COR-L47 (cell line): ENCODE measurements around the gene ZNF135.

Experiments
- DNase-seq: peaks from one replicate; lab custom pipeline; 2025; lab: John Stamatoyannopoulos, UW

Gene ZNF135

GRCh38 chr19:58095328-58095727 is 36.2 kb downstream of the ZNF135 start:
- no peak for DNase-seq

- DNase-seq, result no peak
Observed at GRCh38 chr19:58096884-58097283, 37.8 kb downstream of the ZNF135 start.

- no peak for DNase-seq
Observed at GRCh38 chr19:58097349-58097748, 38.3 kb downstream of the ZNF135 start.

GRCh38 chr19:58097781-58098681 is 38.9 kb downstream of the ZNF135 start, which contains the start of gene ZSCAN18:
TSS of gene ZSCAN18 (minus strand) at chr19:58098231. CDS start at chr19:58090267, 7,964 bp downstream.
- DNase-seq, result peak; percentile 96

GRCh38 chr19:58098682-58098998 is 39.6 kb downstream of the ZNF135 start:
- DNase-seq, result no peak

- DNase-seq, result no peak
Observed at GRCh38 chr19:58107778-58108545, 48.9 kb downstream of the ZNF135 start.

- DNase-seq, result no peak
Observed at GRCh38 chr19:58108546-58108817, 49.4 kb downstream of the ZNF135 start.

- DNase-seq, result no peak
Observed at GRCh38 chr19:58117841-58118575, 58.9 kb downstream of the ZNF135 start.

- DNase-seq, result no peak
Observed at GRCh38 chr19:58118979-58119733, 60.1 kb downstream of the ZNF135 start.
